ENCODE data around the gene VAV2.

GRCh38 chr9:134024828-134025605 lies 32.9 kb upstream of the VAV2 start, which contains the start of gene BRD3OS:
- TF ChIP-seq CTCF (IDR thresholded peaks at IDR 0.05) (no peak), POLR2A (IDR thresholded peaks at IDR 0.05) (no peak)

Measured in sigmoid colon (tissue), 3 donors.